WI38 (cell line): ENCODE results near the gene ATG4D.

ENCODE experiments used
- H3K4me3 ChIP-seq: 2 replicates; pipeline ENCODE4 v1.5.1; 2011; ENCODE audit warnings: low read depth, mild to moderate bottlenecking, control low read depth, low read length
- CTCF ChIP-seq: IDR thresholded peaks from 2 replicates; pipeline ENCODE4 v1.5.1; 2012; ENCODE audit warnings: low read depth, mild to moderate bottlenecking, control low read depth, low read length

The ATG4D gene

GRCh38 chr19:10552510-10553053, 8.9 kb downstream of the ATG4D start:
- no peak overlapping the region for H3K4me3 ChIP-seq
- TF ChIP-seq CTCF = no peak

- H3K4me3 ChIP-seq = no peak overlapping the region
- TF ChIP-seq CTCF = no peak
These were observed 9.5 kb downstream of the ATG4D start for GRCh38 chr19:10553087-10553667.

- TF ChIP-seq CTCF = no peak
- no peak overlapping the region for H3K4me3 ChIP-seq
These were observed 10.3 kb downstream of the ATG4D start for GRCh38 chr19:10553943-10554381.

- H3K4me3 ChIP-seq = no peak overlapping the region
- no peak for TF ChIP-seq CTCF
These were observed 11.3 kb downstream of the ATG4D start for GRCh38 chr19:10554760-10555609.

GRCh38 chr19:10555610-10555973, 11.9 kb downstream of the ATG4D start:
- no peak for TF ChIP-seq CTCF
- no peak overlapping the region for H3K4me3 ChIP-seq

- TF ChIP-seq CTCF = no peak
- H3K4me3 ChIP-seq = no peak overlapping the region
These were observed 14.0 kb downstream of the ATG4D start for GRCh38 chr19:10557603-10558197.

GRCh38 chr19:10560154-10560553, 16.4 kb downstream of the ATG4D start:
- H3K4me3 ChIP-seq = no peak overlapping the region
- TF ChIP-seq CTCF = no peak
